Cerebellar nuclear complex (tissue), 1 donor: ENCODE results near the gene RRP1B.
"Not testable (repeated sequence)": the region's sequence is repeated elsewhere in the genome, so short reads cannot be mapped to it uniquely, and the experiment has no call there.

Experiments
- DNase-seq, 2 experiments: peaks; one replicate each; lab custom pipeline; 2025; lab: John Stamatoyannopoulos, UW

Gene RRP1B

DNA sequence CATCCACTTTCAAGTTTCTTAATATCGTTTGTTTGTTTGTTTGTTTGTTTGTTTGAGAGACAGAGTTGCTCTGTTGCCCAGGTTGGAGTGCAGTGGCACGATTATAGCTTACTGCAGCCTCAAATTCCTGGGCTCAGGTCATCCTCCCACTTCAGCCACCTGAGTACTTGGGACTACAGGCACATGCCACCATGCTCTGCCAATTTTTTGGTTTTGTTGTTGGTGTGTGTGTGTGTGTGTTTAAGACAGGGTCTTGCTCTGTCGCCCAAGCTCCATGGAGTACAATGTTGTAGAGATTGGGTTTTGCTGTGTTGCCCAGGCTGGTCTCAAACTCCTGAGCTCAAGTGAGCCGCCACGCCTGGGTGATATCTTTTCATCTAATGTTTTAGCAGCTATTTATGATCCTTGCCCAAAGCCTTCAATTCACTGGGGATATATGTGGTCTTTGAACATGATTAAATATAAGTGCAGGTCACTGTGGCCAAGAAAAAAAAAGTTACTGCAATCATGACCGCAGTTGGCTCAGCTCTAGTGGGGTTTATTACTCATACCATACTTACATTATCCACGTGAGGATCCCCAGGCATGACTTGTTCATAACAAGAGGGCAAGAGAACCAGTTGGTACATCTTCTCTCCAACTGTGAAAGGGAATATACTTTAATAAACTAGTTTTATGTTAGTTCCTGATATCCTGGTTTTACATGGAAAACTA lies 8.0 kb downstream of the RRP1B start:
- no peak for DNase-seq

DNA sequence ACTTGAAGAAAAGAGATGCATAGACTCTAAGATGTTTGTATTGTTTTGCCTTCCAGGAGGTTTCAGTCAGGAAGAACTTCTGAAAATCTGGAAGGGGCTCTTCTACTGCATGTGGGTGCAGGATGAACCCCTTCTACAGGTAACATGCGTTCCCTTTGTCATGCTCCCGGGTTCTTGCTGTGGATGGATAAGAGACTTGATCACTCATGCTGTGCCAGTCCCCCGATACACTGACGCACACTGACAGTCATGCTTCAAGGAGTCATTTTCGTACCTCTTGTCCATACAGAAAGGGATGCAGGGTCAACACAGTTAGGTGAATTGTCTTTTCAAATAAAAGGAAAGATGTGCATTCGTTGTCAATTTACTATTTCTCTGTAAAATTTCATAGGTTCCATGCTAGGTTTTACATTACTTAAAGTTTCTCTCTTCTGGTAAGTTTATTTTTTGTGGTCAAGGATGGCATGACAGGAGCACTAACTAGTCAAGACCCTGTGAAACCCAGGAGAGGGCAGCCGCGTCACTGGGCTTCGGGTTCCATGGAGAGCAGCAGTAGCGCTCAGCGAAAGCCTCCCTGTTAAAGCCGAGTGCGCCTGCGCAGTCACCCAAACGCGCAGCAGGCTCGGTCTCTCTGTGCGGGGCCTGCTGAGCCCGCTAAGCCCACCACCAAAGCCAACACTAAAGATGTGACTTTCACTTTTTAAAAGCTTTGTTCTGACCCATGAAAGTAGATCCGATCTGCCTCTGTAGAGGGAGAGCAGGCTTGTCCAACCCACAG lies 10.7 kb downstream of the RRP1B start:
- DNase-seq, result no peak

DNA sequence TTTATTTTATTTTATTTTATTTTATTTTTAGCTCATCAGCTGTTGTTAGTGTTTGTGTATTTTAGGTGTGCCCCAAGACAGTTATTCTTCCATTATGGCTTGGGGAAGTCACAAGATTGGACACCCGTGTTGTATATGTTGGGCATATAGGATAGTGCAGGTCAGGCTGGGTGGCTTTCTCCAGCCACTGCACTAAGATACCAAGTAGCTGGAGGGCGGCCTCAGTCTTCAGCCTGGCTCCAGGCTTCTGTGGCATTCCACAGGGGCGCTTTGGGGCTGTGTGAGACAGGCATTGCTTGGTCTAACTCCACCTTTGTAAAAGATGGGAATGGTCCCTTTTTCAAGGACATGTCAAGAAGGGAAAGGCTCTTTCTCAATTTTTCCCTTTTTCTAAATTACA lies 16.5 kb downstream of the RRP1B start:
- no peak for DNase-seq

DNA sequence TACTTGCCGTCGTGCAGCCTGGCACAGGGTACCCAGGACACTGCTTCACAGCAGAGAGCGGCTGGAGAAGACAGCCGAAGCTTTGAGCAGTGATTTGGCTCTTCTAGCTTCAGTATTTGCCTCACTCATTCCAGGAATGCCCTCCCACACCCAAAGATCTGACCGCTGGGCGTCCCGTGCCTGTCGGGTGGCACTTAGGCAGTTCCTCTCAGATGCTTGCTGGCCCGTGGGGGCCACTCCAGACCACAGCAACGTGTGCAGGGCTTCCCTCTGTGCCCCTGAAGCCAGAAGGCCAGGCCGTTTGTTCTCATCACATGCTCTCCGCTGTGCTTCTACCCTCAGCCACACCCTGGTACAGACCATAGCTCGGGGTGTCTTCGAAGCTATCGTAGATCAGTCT lies 17.0 kb downstream of the RRP1B start:
- no peak for DNase-seq

DNA sequence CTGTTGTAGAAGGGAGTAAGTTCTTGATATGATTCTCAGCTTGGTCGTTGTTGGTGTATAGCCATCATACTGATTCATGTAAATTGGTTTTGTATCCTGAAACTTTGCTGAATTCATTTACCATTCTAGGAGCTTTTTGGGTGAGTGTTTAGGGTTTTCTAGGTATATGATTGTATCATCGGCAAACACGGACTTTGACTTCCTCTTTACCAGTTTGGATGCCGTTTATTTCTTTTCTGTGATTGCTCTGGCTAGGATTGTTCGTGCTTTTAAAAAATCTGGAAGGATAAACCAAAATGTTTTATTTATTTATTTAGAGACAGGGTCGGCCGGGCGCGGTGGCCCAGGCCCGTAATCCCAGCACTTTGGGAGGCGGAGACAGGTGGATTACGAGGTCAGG lies 20.6 kb downstream of the RRP1B start:
- DNase-seq, result no peak

DNA sequence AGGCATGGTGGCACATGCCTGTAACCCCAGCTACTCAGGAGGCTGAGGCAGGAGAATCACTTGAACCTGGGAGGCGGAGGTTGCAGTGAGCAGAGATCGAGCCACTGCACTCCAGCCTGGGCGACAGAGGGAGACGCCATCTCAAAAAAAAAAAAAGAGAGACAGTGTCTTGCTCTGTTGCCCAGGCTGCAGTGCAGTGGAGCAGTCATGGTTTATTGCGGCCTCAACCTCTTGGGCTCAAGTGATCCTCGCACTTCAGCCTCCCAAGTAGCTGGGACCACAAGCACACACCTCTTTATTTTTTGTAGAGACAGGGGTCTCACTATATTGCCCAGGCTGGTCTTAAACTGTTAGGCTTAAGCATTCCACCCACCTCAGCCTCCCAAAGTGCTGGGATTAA lies 21.1 kb downstream of the RRP1B start:
- not testable (repeated sequence) for DNase-seq

DNA sequence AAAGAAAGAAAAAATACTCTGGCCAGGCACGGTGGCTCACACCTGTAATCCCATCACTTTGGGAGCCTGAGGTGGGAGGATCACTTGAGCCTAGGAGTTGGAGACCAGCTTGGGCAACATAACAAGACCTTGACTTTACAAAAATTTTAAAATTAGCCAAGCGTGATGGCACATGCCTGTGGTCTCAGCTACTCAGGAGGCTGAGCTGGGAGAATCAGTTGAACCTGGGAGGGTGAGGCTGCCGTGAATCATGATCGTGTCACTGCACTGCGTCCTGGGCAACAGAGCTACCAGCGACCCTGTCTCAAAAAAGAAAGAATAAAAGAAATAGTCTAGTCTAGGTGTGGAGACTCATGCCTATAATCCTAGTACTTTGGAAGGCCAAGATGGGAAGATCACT lies 22.3 kb downstream of the RRP1B start:
- no peak for DNase-seq

DNA sequence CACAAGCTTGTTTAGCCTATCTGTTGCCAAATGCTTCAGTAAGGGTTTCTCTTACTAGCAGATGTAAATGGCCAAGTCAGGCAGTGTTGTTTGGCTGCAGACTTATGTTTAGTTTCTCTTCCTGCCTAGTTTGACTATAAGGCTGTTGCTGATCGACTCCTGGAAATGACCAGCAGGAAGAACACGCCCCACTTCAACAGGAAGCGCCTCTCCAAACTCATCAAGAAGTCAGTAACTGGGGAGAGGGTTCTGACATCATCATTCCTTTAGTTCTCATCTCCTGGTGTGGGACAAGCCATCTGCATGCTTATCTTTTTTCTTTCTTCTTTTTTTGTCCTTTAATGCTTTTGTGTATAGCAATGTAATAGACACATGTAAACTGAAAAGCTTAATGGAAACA lies 25.1 kb downstream of the RRP1B start:
- DNase-seq, result no peak

DNA sequence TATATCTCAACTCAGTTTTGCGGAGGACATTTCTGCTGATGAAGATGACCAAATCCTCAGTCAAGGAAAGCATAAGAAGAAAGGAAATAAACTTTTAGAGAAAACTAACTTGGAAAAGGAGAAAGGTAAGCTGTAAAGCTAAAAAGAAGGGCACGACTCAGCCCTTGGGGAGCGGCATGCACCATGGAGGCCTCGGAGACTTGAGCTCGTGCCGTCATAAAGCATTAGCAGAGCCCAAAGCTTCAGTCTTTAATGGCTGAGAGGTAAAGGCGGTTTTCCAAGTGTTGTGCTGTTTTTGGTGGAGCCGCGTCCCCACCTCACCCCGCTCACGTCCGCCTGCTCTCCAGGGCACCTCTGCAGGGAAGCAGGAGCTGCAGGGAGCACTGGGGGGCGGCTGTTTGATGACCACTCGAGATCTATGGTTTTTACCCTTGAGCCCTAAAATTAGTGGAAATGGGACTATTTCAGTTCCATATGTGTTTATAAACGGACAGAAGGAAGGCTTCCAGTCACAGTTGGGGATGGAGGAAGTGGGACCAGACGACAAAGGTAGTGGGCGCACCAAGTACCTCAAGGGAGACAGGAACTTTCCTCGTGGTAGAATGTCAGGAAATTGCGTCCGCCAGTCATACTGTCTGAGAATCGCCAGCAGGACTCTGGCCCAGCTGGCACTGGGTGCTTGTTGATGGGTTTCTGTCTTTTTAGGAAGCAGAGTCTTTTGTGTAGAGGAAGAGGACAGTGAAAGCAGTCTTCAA lies 27.6 kb downstream of the RRP1B start:
- DNase-seq, result no peak

DNA sequence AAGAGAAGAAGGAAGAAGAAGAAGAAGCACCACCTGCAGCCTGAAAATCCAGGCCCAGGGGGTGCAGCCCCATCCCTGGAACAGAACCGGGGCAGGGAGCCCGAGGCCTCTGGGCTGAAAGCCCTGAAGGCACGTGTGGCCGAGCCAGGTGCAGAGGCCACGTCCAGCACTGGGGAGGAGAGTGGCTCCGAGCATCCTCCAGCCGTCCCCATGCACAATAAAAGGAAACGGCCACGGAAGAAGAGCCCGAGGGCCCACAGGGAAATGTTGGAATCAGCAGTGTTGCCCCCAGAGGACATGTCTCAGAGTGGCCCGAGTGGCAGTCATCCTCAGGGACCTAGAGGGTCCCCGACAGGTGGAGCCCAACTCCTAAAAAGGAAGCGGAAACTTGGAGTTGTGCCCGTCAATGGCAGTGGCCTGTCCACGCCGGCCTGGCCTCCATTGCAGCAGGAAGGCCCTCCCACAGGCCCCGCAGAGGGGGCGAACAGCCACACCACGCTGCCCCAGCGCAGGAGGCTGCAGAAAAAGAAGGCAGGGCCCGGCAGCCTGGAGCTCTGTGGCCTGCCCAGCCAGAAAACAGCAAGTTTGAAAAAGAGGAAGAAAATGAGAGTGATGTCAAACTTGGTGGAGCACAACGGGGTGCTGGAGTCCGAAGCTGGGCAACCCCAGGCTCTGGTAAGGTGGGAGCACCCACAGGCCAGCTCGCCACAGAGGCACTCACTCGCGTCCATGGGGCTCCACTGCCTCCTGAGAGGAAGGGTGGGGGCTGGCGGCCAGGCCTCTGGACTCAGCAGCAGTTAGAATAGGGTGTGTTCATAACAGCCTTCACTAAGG lies 28.4 kb downstream of the RRP1B start:
- no peak for DNase-seq

DNA sequence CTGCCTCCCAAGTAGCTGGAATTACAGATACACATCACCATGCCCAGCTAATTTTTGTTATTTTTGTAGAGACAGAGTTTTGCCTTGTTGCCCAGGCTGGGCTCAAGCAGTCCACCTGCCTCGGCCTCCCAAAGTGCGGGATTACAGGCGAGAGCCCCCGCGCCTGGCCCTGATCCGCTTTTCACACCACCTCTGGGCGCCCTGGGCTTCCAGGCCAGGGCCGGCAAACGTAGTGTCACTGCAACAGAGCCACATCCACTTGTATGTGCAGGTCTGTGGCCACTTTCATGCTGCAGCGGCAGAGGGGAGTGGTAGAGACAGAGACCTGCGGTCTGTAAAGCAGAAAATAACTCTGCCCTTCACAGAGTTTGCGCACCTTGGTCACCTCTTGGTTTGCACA lies 29.5 kb downstream of the RRP1B start:
- DNase-seq, result no peak

DNA sequence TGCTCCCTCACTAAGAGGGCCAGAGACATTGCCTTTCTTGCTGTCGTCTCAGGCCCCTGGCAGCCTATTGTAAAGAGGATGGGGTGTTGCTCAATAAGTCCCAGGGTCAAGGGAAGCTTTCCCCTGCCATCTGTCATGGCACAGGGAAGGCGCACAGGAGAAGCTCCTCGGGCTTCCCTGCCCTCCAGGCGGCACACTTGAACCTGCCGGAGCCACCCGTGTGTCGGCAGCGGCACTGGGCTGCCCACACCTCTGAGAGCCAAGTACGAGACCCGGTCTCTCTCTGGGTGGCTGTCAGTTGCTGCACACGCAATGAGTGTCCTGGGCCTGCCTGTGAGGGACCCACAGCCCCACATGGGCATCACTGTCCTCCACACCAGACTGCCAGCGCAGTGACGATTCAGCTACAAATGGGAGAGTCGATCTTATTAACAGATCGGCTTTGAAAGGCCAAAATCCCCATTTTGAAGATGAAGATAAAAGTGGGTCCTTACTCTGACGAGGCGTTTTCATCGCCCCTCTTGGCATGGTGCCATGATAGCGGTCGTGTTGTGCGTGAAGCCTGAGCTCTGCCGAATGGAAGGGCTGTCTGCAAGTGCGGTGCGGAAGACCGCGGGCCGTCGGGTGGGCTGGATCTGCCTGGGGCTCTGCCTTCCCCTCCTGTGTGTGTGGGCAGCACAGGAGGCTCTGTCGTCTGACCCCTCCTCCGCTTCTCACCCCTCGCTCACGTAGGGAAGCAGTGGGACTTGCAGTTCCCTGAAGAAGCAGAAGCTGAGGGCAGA lies 30.4 kb downstream of the RRP1B start:
- no peak for DNase-seq

DNA sequence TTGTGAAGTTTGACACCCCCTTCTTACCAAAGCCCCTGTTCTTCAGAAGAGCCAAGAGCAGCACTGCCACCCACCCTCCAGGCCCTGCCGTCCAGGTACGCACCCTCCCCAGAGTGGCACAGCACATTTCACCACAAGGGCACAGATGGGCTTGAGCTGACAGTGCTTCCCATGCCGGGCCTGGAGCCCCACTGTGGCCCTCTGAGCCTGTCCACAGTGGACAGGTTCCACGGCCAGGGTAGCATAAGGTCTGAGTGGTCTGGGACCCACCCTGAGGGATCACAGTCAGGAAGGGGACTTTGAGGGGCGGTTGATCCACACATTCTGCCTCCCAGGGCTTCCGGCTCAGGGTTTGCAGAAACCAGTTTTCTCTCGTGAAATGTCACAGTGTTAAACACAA lies 31.0 kb downstream of the RRP1B start:
- no peak for DNase-seq

DNA sequence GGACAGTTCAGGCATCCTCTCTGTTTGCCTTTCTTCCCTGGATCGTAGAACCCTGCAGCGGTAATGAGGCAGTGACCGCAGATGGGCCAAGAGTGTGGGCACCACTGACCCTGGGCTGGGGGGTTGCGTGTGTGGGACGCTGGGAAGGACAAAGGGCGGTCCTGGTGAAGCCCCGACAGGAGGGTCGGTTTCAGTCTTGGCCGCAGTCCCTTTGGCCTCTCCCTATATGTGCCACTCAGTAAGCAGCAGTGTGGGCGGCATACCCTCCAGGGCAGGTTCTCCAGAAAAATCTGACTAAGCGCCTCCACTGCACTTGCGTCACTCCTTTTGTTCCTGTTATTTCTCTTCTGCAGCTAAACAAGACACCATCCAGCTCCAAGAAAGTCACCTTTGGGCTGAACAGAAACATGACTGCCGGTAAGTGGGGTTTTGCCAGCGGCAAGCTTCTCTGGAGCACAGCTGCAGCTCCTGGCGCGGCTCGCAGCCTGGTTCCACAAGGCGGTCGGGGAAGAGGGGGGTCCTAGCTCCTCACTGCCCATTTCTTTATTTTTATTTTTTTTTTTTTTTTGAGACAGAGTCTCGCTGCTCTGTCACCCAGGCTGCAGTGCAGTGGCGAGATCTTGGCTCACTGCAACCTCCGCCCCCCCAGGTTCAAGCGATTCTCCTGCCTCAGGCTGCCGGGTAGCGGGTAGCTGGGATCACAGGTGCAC lies 31.9 kb downstream of the RRP1B start:
- no peak for DNase-seq

DNA sequence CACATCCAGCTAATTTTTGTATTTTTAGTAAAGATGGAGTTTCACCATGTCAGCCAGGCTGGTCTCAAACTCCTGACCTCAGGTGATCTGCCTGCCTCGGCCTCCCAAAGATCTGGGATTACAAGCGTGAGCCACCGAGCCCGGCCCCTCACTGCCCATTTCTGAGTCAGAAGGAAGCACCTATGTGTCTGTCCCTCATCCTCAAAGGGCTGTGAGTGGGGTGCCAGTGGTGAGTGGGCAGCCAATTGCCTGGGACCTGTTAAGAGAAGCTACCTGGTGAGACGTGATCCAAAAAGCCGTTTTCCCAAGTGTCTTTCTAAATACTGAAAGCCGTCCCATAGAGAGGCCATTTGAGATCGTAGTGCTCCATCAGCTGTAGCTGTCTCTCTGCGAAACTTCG lies 32.4 kb downstream of the RRP1B start:
- no peak for DNase-seq

DNA sequence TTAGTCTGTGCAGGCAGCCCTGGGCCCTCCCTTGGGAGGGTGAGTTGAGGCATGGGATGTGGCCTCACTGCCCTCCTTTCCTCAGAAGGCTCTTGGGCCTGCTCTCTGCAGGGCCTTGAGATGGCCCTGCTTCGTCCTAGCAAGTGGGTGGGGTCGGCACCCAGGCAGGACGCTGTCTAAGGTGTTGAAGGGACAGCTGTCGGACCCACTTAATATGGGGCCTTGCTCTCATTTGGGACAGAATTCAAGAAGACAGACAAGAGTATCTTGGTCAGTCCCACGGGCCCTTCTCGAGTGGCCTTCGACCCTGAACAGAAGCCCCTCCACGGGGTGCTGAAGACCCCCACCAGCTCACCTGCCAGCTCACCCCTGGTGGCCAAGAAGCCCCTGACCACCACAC lies 33.6 kb downstream of the RRP1B start:
- no peak for DNase-seq

DNA sequence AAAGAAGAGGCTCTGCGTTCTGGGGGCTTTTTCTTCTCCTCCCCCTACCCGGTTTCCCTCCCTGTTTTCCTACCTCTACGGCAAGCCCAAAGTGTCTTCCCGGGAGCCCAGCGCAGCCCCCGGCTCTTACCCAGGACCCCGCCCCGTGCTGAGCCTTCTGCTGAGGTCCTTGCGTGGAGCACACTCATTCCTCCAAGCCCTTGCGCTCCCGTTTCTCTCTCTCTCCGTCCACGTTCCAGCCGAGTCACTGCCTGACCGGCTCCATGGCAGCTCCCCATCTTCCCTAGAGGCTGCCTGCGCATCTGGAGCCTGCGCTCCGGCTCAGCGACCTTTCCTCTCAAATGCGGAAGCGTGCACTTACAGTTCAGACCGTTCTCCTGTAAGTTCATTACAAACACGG lies 34.6 kb downstream of the RRP1B start:
- DNase-seq, result no peak

DNA sequence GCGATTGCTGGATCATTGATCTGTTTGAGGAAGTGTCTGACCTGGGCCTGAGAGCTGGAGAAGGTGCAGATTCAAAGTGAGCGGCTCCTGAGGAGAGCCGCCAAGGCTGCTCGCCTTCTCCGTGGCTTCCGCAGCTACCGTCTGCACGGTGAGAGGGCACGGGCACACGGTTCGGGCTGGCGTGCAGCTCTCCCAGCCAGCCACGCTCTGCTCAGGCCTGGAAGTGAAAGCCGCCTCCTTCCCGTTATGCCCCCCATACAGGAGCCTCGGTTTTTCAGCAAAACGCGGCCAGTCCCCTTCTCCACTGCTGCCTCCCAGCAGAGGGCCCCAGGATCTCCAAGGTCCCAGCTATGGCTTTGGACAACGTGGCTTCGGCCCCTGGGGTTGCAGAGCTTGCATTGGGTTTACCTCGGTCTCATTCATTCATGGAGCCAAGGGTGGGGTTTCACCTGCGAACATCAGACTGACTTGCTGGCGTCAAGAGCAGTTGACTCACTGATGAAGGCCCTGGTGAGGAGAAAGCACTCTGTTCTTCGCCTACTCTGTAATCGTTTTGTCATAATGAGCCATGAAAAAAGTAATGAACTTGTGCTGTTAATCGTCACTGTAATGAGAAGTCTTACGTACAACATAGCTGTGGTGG lies 35.2 kb downstream of the RRP1B start:
- no peak for DNase-seq

DNA sequence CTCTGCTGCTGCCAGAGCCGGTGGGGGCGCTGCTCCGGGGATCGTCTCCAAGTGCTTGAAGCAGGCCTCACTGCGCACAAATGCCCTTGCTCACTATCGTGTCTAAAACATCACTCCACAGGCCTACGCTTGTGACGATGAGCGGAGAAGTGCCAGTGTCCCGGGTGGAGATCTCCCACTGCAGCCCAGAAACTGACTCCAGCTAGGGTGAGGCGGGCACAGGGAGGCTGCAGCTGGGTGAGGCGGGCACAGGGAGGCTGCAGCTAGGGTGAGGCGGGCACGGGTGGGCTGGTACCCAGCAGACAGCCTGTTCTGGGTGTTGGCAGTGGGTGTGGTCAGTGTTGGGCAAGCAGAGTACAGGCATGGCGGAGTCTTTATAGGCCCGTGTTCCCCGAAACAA lies 36.9 kb downstream of the RRP1B start:
- no peak for DNase-seq
